ENCODE results near the gene WFDC8.

Gene WFDC8

DNA sequence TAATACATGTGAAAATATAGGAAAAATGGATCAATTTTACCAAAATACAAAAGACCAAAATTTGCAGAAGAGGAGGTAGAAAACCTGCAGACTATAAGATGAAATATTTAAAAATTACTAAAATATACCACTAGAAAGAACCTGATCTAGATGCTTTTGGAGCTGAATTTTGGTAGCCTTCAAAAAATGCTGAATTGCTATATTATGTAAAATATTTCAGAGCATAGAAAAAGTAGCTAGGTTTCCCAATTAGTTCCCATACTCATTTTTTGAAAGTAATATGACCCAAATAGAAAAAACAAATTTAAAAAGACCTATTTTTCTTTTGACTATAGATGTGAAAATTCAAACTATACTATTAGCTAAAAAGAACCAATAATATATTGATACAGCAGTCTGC lies 28.3 kb downstream of the WFDC8 start:
- in situ Hi-C loops (cut with MboI; ENCODE audit: low sequenced_read_pairs): no loop called here

DNA sequence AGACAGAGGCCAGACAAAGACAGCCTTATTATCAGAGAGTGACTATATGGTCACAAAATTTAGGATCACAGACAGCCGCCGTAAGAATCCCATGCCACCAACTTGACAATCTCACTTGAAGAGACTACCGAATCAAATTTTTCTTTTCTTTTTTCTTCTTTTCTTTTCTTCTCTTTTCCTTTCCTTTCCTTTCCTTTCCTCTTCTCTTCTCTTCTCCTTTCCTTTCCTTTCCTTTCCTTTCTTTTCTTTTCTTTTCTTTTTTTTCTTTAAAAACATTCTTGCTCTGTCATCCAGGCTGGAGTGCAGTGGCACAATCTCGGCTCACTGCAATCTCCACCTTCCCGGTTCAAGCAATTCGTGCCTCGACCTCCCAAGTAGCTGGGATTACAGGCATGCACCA lies 30.7 kb downstream of the WFDC8 start:
- in situ Hi-C loops (cut with MboI; ENCODE audit: low sequenced_read_pairs): no loop called here

DNA sequence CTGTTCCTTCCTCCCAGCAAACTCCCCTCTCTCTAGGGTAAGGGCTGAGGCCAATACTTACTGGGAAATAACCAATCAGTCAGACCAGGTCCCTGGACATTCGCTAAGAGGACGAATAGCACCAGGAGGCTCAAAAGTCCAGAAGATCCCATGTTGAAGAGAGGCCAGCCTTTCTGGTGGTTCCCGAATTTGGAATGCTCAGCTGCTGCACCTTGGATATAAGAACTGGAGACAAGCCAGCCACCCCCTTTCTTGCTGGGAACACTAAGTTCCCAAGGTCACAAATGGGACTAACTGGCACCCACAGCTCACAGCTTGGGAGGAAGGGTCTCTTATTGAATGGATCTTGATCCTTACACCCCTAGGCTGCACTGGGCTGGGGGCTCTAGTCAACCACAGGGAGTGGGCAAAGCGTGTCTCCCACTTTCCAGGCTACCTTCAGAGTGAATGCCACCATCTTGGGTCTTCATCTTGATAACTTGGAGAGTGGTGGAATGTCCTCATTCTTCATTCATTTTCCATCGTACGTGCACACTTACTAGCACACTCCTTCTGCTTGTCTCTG lies 31.8 kb downstream of the WFDC8 start, which contains the start of gene EPPIN:
TSS of gene EPPIN (minus strand) at position 196 of the 565 bp plus-strand sequence. CDS start at position 152, 44 bp downstream.
- in situ Hi-C loops (cut with MboI; ENCODE audit: low sequenced_read_pairs): no loop called here

DNA sequence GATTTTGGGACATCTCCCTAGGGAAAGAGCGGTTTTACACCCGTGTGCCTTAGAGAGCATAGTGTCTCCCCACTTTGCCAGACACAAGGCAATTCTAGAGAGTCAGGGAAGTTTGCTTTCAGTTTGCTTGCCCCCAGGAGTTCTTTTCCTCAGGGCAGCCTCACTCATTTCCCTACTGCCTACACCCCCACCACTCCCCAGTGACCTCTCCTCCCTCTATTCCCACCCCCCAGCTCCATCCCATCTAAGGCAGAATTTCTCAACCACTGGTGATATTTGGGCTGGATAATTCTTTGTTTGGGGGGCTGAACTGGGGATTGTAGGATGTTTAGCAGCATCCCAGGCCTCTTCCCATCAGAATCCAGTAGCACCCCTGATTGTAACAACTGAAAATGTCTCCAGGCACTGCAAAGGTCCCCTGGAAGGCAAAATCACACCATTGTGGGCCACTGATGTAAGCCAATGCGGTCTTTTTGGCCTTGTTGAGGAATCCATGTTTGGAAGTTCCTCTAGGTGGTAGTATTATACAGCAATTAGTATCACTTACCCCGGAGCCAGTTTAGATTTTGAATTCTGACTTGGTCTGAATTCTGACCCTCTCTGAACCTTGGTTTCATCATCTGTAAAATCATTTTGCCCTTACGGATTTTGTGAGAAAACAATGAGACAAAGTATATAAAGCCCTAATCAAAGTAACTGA lies 33.2 kb downstream of the WFDC8 start:
- in situ Hi-C loops (cut with MboI; ENCODE audit: low sequenced_read_pairs): no loop called here

DNA sequence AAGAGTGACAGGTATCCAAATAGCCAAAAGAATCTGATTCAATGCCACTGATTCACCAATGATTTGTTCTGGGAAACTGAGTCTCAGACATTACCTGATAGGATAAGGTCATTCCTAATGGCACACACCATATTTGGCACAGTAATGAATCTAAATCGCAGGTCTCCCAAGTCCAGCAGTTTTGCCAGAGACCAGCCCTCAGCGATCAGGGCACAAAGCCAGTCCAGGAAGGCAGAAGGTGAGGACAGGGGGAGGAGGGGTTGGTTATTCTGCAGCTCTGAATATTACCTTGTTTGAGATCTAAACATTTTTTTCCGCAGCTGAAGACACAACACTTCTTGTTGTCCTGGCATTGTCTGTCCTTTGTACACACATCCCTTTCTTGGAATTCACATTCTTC lies 33.7 kb downstream of the WFDC8 start:
- in situ Hi-C loops (cut with MboI; ENCODE audit: low sequenced_read_pairs): no loop called here

DNA sequence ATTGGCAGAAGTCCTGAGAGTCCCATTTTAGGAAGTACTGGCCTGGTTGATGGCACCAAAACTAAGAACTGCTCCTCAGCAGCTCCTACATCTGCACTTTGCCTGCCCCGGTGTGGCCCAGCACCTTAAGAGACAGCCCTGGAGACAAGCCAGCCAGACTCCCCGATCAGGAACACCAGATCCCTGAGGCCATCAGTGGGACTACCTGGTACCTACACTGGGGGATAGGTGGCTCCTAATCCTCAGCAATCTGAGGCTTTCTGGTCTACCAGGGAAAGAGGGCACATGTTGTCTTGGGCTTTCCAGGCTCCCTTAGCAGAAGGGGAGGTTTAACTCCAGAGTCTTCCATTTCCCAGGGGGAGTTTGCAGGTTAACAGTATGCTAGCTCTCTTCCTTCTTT lies 39.7 kb downstream of the WFDC8 start, which contains the start of gene WFDC6:
TSS of gene WFDC6 (minus strand) at position 101 of the 400 bp plus-strand sequence. CDS start at position 26, 75 bp downstream.
- in situ Hi-C loops (cut with MboI; ENCODE audit: low sequenced_read_pairs): no loop called here

DNA sequence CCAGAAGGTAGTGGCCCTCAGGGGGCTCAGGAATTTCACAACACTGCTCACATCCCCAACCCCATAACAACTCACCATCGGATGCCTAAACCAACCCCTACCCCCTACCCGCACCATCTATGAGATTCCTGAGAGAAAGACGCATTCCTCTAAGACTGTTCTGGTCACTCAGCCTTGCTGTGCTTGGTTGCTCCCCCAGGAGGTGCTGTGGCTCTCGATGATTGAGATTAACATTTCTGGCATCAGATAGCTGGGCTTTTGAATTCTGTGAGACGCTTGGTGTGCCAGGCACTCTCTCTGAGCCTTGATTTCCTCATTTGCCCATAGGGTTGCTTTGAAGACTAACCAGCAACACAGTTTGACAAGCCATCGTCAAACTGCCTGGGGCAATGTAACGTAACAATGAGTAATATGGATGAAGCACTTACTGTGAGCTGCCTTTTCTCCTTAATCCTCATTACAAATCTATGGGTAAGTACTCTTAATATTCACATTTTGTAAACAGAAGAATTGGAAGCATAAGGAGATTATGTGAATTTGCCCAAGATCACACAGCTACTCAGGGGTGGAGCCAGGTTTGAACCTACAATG lies 40.8 kb downstream of the WFDC8 start:
- in situ Hi-C loops (cut with MboI; ENCODE audit: low sequenced_read_pairs): no loop called here

DNA sequence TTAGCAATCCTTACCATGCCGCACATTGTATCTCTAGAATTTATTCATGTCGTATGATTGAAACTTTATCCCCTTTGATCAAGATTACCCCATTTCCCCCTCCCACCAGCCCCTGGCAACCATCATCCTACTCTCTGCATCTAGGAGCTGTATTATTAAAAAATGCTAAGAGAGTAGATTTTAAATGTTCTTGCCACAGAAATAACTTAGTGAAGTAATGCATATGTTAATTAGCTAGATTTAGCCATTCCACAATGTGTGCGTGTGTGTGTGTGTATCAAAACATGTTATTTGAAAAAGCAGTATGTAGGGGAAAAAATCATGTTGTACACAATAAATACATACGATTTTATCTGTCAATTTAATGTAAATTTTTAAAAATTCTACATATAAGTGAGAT lies 51.8 kb downstream of the WFDC8 start:
- in situ Hi-C loops (cut with MboI; ENCODE audit: low sequenced_read_pairs): no loop called here

DNA sequence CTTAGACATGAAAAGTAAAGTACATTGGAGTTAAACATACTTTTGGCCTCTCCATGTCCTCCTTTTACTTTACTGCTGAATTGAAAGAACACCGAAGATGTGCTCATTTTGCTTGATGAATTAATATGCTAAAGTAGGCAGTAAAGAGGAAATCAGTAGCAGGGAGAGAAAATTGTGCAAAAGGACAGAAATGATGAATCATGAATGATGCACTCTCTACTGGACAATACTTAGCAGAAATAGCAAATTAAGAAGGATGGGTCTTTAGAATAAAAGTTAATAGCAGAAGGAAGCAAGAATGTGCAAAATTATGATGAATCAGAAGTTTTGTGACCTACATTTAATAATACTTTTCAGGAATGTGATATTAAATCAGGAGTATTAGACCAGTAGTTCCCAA lies 55.3 kb downstream of the WFDC8 start:
- in situ Hi-C loops (cut with MboI; ENCODE audit: low sequenced_read_pairs): no loop called here

DNA sequence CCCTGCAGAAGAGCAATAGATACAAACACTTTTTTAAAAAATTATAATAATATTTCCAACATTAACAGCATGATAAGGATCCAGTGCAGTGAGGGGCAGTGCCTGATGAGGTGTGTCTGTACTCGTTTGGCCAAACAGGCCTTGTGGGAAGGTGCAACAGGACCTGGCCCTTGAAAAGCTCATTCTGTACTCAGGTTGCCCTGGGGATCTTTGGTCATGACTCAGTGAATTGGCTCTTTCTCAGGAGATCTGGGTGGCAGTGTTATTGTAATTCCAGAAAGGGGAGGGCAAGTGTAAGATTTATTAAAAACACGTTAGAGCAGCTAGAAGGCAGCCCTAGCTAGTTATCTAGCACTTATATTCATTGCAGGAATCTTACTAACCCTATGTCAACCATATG lies 60.8 kb downstream of the WFDC8 start:
- in situ Hi-C loops (cut with MboI; ENCODE audit: low sequenced_read_pairs): no loop called here

DNA sequence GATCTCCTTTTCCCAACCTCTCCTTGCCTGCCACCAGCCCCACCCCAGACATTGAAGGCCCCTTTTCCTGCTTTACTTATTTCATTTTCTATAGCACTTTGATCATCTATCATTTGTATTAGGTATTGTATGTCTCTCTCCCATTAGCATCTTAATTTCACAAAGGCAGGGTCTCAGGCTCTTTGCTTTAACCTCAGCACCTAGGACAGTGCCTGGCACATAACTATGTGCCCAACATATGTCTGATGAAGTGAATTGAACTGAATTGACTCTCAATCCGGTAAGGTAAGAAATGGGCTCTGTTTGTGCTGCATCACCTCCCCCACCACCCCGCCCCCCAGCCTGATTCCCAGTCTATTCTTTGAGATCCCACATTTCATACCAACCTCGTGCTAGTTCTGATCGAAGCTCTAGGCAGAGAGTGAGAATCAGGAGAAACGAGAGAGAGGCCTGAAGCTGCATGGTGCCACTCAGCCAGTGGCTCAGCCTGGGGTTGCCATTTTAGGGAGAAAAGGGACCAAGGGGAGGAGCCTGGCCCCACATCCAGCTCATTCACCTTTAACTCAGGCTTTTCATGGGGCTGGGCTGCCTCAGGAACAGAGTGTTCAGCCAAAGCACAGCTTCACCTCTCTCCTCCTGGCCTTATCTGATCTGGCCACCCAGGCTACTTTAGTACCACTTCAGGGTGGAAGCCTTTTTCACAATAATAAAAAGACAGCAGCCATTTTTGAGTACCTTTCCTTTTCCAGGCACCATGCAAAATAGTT lies 63.8 kb downstream of the WFDC8 start, which contains the start of gene SPINT3:
TSS of gene SPINT3 (minus strand) at position 476 of the 767 bp plus-strand sequence. CDS start at position 462, 14 bp downstream.
- in situ Hi-C loops (cut with MboI; ENCODE audit: low sequenced_read_pairs): no loop called here

DNA sequence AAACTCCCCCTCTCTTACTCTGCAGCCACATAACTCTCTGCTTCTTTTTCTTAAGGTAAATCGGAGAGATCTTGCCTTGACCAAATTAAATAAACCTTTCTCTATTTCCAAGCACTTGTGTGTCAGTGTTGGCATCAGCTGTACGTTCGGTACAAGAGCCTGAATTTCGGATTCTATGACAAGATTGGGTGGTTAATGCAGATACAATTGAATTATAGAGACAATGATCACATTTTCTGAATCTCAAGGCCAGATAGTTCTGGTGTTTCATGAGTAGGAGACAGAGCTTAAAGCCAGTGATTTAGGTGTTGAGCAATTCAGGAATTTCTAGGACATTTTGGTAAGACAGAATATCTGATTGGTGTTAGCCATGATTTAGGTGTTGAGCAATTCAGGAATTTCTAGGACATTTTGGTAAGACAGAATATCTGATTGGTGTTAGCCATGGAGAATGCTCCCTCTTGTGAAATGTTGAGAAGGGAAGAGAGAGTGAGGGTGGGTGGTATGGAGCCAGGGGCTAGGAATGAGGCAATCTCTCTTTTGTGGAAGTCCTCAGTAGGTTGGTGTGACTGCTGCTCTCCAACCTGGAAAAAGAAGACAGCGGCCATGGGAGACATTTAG lies 68.7 kb downstream of the WFDC8 start:
- in situ Hi-C loops (cut with MboI; ENCODE audit: low sequenced_read_pairs): no loop called here

DNA sequence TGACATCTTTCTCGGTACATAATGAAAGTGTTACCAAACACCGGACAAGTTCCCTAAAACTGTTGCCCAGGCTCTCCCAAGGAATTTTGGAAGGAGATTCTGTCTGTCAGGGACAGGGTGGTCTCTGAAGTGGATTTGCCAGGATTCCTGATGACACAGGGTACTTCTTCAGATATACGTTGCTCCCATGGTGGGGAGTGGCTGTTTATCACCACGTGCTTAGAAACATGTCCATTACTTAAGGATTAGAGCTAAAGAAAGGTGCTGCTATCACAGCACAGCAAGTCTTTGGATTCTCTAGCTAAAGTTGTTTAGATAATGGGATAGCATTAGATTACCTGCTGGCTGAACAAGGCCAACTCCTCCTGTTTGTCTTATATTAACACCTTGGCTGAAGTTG lies 70.0 kb downstream of the WFDC8 start:
- in situ Hi-C loops (cut with MboI; ENCODE audit: low sequenced_read_pairs): no loop called here

DNA sequence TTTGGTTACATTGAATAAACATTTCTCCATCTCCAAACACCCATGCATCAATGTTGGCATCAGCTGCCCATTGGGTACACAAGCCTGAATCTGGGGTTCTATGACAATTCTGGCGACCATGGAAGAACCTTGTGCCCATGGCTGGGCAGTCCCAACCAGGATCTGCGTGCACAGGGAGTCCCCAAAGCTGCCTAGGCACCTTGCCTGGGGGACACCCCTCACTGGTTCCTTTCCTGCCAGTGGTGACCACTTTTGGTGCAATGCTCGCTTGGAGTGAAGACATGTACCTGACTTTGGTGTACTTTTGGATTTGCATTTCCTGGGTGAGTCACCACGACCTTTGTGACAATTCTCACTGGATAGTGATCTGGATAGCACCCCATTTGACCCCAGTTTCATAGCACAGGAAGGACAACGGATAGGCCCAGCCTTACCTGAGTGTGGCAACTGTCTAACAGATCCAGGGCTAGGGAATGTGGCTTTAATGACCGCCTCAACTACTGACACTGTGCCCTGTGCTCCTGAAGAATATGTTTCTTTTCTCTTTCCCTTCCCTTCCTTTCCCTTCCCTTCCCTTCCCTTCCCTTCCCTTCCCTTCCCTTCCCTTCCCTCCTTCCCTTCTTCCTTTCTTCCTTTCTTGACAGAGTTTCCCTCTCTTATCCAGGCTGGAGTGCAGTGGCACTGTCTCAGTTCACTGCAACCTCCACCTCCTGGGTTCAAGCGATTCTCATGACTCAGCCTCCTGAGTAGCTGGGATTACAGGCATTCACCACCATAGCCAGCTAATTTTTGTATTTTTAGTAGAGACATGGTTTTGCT lies 70.8 kb downstream of the WFDC8 start:
- in situ Hi-C loops (cut with MboI; ENCODE audit: low sequenced_read_pairs): no loop called here

DNA sequence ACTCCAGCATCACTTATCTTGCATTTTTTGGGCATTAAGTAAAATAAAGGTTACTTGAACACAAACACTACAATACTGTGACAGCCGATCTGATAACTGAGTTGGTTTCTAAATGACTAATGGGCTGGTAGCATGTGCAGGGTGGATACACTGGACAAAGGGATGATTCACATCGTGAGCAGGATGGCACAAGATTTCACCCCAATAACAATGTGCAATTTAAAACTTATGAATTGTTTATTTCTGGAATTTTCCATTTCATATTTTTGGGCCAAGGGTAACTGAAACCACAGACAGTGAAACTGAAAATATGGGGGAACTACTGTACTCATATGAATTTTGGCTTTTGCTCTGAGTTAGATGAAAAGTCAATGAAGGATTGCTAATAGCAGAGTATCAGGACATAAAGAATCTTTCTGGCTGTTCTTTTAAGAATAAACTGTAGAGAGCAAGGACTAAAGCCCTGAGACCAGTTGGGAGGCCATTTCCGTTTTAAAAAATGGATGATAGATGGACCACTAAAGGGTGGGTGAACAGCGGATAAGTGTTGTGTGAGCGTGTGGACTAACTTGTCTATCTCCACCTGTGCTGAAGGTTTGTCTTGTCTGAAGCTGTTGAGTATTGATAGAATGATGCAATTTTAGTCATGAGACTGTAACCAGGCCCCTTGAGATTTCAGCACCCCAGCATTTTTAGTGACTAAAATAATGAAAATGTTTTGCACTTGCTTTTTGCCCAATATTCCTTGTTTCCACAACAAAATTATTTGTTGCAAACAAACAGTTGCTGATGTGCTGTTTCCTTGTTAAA lies 71.9 kb downstream of the WFDC8 start:
- in situ Hi-C loops (cut with MboI; ENCODE audit: low sequenced_read_pairs): no loop called here

DNA sequence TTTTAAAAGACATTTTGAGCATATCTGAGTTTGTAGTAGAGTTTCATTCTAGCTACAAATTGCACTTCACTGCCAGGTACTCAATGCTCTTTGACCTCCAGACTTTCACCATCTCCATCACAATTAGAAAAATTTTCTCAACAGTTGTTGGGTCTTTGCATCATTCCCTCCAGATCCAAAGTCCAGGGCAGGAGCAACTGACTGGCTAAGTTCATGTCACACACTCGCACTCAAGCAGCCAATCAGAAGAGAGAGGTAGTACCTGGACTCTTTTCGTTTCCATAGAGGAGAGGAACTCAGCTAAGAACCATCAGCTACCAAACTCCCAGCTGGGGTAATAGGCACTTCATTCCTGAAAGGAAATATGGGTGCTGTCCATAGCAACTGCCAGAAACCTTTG lies 72.7 kb downstream of the WFDC8 start:
- in situ Hi-C loops (cut with MboI; ENCODE audit: low sequenced_read_pairs): no loop called here

DNA sequence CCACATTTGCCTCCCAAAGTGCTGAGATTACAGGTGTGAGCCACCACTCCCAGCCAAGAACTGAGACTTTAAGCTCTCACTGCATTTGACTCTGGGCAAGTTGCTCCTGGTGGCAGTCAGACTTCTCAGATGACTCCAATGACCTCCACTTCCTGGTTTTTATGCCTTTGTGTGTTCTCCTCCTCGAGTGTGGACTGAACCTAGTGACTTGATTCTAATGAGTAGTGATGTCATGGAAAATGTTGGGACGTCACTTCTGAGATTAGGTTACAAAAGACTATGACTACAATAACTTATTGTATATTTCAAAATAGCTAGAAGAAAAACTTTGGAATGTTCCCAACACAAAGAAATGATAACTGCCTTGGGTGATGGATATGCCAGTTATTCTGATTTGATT lies 75.7 kb downstream of the WFDC8 start:
- in situ Hi-C loops (cut with MboI; ENCODE audit: low sequenced_read_pairs): no loop called here

DNA sequence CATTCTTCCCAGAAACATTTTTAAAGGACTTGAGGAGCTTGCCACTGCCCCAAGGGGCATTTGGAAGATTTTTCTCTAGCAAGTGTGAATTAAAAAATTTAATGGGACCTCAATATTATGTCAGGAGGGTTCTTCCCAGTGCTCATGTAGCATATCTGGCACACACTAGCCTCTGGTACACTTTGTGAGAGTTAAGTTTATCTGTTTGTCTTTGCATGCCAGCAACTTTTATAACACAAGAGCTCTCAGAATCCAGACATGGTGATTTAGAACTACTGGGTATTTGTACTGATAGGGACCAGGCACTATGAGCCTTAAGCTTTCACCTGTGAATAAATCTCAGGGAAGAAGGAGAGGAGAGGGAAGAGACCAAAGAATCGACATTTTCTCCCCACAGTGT lies 76.5 kb downstream of the WFDC8 start:
- in situ Hi-C loops (cut with MboI; ENCODE audit: low sequenced_read_pairs): no loop called here
